Measurements from ENCODE around the gene SPATA31E1. TPM values are rescaled to one million over a fixed set of nuclear protein-coding genes. Genes with fewer than 3 reads are reported as not detected.

SPATA31E1 gene
- total and polyA plus RNA-seq, 9 of the 15 experiments (the other 6 are each of a cell fraction or from before 2014, with no cell fraction given): not detected

DNA sequence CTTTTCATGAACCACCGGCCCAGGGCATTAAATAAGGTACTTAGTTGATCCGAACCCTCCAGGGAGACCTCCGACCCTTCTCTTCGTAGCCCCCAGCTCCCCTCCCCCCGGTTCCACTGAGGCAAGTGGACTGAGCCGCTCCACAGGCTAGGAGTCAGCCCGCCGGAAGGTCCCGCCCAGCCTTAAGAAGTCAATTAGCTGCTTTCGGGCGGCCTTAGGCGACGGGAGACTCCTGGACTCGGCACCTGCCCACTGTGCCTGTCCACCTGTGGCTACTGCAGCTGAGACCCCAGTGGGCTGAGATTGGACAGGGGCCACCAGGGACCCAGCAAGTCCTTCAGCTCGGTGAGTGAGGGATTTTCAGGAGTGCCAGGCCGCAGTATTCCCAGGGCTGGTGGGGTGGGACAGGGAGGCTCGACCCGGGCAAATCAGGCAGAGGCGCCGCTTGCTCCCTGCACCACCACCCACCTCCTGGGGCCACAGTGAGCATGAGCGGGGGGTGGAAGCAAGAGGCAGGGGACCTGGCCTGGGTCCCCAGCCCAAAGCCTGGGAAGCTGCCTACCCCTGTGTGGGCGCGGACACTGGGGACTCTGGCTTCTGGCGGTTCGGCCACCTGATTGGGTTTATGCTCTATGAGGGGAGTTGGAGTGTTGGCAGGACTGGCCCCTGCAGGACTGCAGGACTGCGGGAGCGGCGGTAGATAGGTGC, 39.6 kb upstream of the SPATA31E1 start:
- H3K9ac ChIP-seq (ENCODE audit: insufficient read depth in 1 of 2, low read depth in 2 of 2, low read length in 2 of 2): no peak overlapping the region
- no peaks in the 10 kb centered on the region for H4K20me1 ChIP-seq (replicated peaks; ENCODE audit: control insufficient read depth, insufficient read depth, low read length)
- no TSS peak for BruUV-seq (replicated peaks)
- H3K4me1 ChIP-seq (replicated peaks in 1 of 2; ENCODE audit: control insufficient read depth in 2 of 2, insufficient read depth in 2 of 2, low read length in 2 of 2): no peaks in the 10 kb centered on the region; a peak in 1 of 5 replicates
- H3K9me1 ChIP-seq (ENCODE audit: control insufficient read depth, insufficient read depth, low read length): no peaks in the 10 kb centered on the region
- H2AFZ ChIP-seq (ENCODE audit: low read depth, low read length): no peak overlapping the region
- ATAC-seq (no peak), FAIRE-seq (no peak), DNase-seq (ENCODE audit: extremely low read depth in 1 of 4, low spot score in 3 of 4) (no peak)
- TF ChIP-seq ZNF75A (CRISPR knock-in tag; IDR thresholded peaks at IDR 0.05) (no peak), SUPT5H (IDR thresholded peaks at IDR 0.05) (no peak), ZKSCAN8 (CRISPR knock-in tag; IDR thresholded peaks at IDR 0.05) (no peak), ZNF212 (CRISPR knock-in tag; IDR thresholded peaks at IDR 0.05) (no peak), NFE2L1 (tag; IDR thresholded peaks at IDR 0.05; ENCODE audit: borderline replicate concordance, low read depth) (no peak), PHF8 (IDR thresholded peaks at IDR 0.05; ENCODE audit: borderline replicate concordance, low read length) (no peak), SRSF7 (optimal IDR thresholded peaks at IDR 0.05; ENCODE audit: low read depth, low read length) (no peak), MCM7 (IDR thresholded peaks at IDR 0.05) (no peak), ZNF551 (CRISPR knock-in tag; IDR thresholded peaks at IDR 0.05) (no peak)
- TF ChIP-seq, protein P1, sequence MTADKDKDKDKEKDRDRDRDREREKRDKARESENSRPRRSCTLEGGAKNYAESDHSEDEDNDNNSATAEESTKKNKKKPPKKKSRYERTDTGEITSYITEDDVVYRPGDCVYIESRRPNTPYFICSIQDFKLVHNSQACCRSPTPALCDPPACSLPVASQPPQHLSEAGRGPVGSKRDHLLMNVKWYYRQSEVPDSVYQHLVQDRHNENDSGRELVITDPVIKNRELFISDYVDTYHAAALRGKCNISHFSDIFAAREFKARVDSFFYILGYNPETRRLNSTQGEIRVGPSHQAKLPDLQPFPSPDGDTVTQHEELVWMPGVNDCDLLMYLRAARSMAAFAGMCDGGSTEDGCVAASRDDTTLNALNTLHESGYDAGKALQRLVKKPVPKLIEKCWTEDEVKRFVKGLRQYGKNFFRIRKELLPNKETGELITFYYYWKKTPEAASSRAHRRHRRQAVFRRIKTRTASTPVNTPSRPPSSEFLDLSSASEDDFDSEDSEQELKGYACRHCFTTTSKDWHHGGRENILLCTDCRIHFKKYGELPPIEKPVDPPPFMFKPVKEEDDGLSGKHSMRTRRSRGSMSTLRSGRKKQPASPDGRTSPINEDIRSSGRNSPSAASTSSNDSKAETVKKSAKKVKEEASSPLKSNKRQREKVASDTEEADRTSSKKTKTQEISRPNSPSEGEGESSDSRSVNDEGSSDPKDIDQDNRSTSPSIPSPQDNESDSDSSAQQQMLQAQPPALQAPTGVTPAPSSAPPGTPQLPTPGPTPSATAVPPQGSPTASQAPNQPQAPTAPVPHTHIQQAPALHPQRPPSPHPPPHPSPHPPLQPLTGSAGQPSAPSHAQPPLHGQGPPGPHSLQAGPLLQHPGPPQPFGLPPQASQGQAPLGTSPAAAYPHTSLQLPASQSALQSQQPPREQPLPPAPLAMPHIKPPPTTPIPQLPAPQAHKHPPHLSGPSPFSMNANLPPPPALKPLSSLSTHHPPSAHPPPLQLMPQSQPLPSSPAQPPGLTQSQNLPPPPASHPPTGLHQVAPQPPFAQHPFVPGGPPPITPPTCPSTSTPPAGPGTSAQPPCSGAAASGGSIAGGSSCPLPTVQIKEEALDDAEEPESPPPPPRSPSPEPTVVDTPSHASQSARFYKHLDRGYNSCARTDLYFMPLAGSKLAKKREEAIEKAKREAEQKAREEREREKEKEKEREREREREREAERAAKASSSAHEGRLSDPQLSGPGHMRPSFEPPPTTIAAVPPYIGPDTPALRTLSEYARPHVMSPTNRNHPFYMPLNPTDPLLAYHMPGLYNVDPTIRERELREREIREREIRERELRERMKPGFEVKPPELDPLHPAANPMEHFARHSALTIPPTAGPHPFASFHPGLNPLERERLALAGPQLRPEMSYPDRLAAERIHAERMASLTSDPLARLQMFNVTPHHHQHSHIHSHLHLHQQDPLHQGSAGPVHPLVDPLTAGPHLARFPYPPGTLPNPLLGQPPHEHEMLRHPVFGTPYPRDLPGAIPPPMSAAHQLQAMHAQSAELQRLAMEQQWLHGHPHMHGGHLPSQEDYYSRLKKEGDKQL (CRISPR knock-in tag; IDR thresholded peaks at IDR 0.05; ENCODE audit: borderline replicate concordance): no peak
- TF ChIP-seq, protein P2, sequence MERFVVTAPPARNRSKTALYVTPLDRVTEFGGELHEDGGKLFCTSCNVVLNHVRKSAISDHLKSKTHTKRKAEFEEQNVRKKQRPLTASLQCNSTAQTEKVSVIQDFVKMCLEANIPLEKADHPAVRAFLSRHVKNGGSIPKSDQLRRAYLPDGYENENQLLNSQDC (CRISPR knock-in tag; IDR thresholded peaks at IDR 0.05): no peak
- CTCF ChIA-PET (ENCODE audit: low intra/inter-chr PET ratio): no interaction called here
- WGBS (ENCODE audit: insufficient coverage, low coverage, missing lambda C conversion rate): 13% methylated on average over 19 of the region's 28 CpGs
- no peak overlapping the region for H3K27ac ChIP-seq (ENCODE audit: extremely low read depth, low read depth, low read length)
- no peak overlapping the region for H3K4me3 ChIP-seq
- no peaks in the 10 kb centered on the region for H3K9me3 ChIP-seq (replicated peaks; ENCODE audit: control insufficient read depth, insufficient read depth, low read depth, low read length)
- H3K4me2 ChIP-seq (ENCODE audit: insufficient read depth, low read length): no peak overlapping the region
- no peaks in the 10 kb centered on the region for H3K79me2 ChIP-seq (ENCODE audit: control insufficient read depth, insufficient read depth, low read length)
- POLR2A ChIA-PET: interaction anchor here (0.5 kb wide), 1 partner anchor 17 kb away, joined by 5 read pairs; no protein-coding TSS in a partner anchor
- in situ Hi-C loops (cut with MboI) (no loop called here), intact Hi-C loops (cut with micrococcal nuclease) (no loop called here)
- H3K27me3 ChIP-seq (ENCODE audit: control insufficient read depth in 2 of 2, insufficient read depth in 2 of 2, low read length in 2 of 2): peaks cover 4 to 13% of the 10 kb centered on the region in 2 experiments; a peak in 3 of 5 replicates
- no peaks in the 10 kb centered on the region for H3K36me3 ChIP-seq (ENCODE audit: control insufficient read depth, insufficient read depth, low read length)

Measured in K562 (cell line).